Hepatocyte (in vitro differentiated cells): ENCODE measurements around the gene TMEM14B. TPM values are rescaled to one million over a fixed set of nuclear protein-coding genes. Genes with fewer than 3 reads are reported as not detected.

Source experiments
- DNase-seq: peaks from one replicate; pipeline ENCODE4 v3.0.0-alpha.2; 2016; ENCODE audit warnings: low spot score
- H2AFZ ChIP-seq: fragments of 200-600 bp; sonication (generic); 2 replicates; pipeline ENCODE4 v1.6.0; 2016; ENCODE audit warnings: antibody characterized with exemption, mild to moderate bottlenecking
- H3K27ac ChIP-seq: fragments of 200-600 bp; sonication (generic); 2 replicates; pipeline ENCODE4 v1.5.1; 2016; ENCODE audit warnings: mild to moderate bottlenecking
- H3K27me3 ChIP-seq: fragments of 200-600 bp; sonication (generic); 2 replicates; pipeline ENCODE4 v1.6.1; 2016
- H3K36me3 ChIP-seq: fragments of 200-600 bp; sonication (generic); replicated peaks from 2 replicates; pipeline ENCODE4 v1.5.1; 2016; ENCODE audit warnings: low read depth; ENCODE audit not compliant: insufficient read depth
- H3K4me1 ChIP-seq: fragments of 200-600 bp; sonication (generic); 2 replicates; pipeline ENCODE4 v1.5.1; 2016; ENCODE audit warnings: mild to moderate bottlenecking, moderate library complexity; ENCODE audit not compliant: insufficient read depth
- H3K4me2 ChIP-seq: fragments of 200-600 bp; sonication (generic); 2 replicates; pipeline ENCODE4 v1.6.0; 2016
- H3K4me3 ChIP-seq: fragments of 200-600 bp; sonication (generic); 2 replicates; pipeline ENCODE4 v1.5.1; 2016; ENCODE audit warnings: mild to moderate bottlenecking
- H3K79me2 ChIP-seq: fragments of 200-600 bp; sonication (generic); 2 replicates; pipeline ENCODE4 v1.6.0; 2017; ENCODE audit warnings: mild to moderate bottlenecking
- H3K9me2 ChIP-seq: fragments of 200-600 bp; sonication (generic); replicated peaks from 2 replicates; pipeline ENCODE4 v1.6.0; 2017; ENCODE audit warnings: mild to moderate bottlenecking; ENCODE audit not compliant: insufficient read depth
- H3K9me3 ChIP-seq: fragments of 200-600 bp; sonication (generic); 2 replicates; pipeline ENCODE4 v1.5.1; 2016; ENCODE audit warnings: low read depth, mild to moderate bottlenecking
- H4K20me1 ChIP-seq: fragments of 200-600 bp; sonication (generic); 2 replicates; pipeline ENCODE4 v1.6.0; 2016; ENCODE audit warnings: mild to moderate bottlenecking; ENCODE audit not compliant: insufficient read depth, poor library complexity, severe bottlenecking
- EZH2 ChIP-seq: fragments of 200-600 bp; sonication (generic); IDR thresholded peaks from 2 replicates; pipeline ENCODE4 v1.6.1; 2016; ENCODE audit warnings: antibody characterized with exemption, mild to moderate bottlenecking, borderline replicate concordance
- EZH2phosphoT487 ChIP-seq: fragments of 200-600 bp; sonication (generic); IDR thresholded peaks from one replicate; pipeline ENCODE4 v1.6.1; 2018; ENCODE audit warnings: antibody characterized with exemption, mild to moderate bottlenecking, low read depth, moderate library complexity; ENCODE audit not compliant: unreplicated experiment, severe bottlenecking
- WGBS: methylation state at CpG from one replicate; pipeline ENCODE4 v1.1.6; 2016; ENCODE audit warnings: low lambda C conversion rate; ENCODE audit errors: missing lambda C conversion rate; 5-methylcytosine and 5-hydroxymethylcytosine counted together
- polyA plus RNA-seq: library from polyadenylated mRNA; unstranded; fragments of >200 nt; fragmentation: Nextera tagmentation; extraction: Ambion mirVana; gene quantifications from 2 replicates; pipeline ENCODE4 v1.2.1, GENCODE V29; 2016
- small RNA-seq: library from RNA; depleted of rRNA; stranded (forward); fragments of <200 nt; gene quantifications from one replicate; pipeline ENCODE3, GENCODE V24; 2014
- total RNA-seq: library from RNA; depleted of rRNA; stranded (reverse); fragments of >200 nt; gene quantifications from 2 replicates; pipeline ENCODE4 v1.2.3, GENCODE V29; 2014
- TF ChIP-seq, protein P1 (sequence below): fragments of 200-600 bp; sonication (generic); IDR thresholded peaks from 2 replicates; pipeline ENCODE4 v1.5.1; 2016; ENCODE audit warnings: antibody characterized with exemption, mild to moderate bottlenecking; ENCODE audit not compliant: poor library complexity

The TMEM14B gene
- total and polyA plus RNA-seq, 2 experiments from 2014 or later = 63.9 to 108 TPM

DNA sequence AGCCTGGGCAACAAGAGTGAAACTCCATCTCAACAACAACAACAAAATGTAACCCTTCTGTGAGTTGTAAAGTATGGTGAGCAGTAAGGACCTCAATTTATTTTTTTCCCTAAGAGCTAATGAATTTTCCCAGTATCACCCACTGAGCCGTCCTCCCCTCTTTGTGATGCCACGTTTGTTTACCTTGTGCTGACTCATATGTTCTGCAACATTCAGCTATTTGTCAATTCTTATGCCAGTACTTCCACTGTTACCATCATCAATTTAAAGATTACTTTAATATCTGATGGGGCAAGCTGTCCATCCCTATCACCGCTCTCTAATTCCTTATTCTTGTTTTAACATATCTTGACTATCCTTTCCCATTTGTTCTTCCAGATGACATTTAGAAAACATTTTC is 53.2 kb downstream of the TMEM14B start:
- H3K27me3 ChIP-seq = no peaks in the 10 kb centered on the region
- H2AFZ ChIP-seq = no peak overlapping the region
- 77% methylated on average over 3 of the region's 3 CpGs for WGBS
- H3K4me2 ChIP-seq = no peak overlapping the region
- H4K20me1 ChIP-seq = no peaks in the 10 kb centered on the region
- no peak overlapping the region for H3K27ac ChIP-seq
- H3K9me3 ChIP-seq = no peaks in the 10 kb centered on the region
- H3K79me2 ChIP-seq = no peaks in the 10 kb centered on the region
- no peaks in the 10 kb centered on the region for H3K36me3 ChIP-seq
- peak; percentile 18 for DNase-seq
- TF ChIP-seq EZH2 (no peak), EZH2phosphoT487 (no peak)
- TF ChIP-seq, protein P1, sequence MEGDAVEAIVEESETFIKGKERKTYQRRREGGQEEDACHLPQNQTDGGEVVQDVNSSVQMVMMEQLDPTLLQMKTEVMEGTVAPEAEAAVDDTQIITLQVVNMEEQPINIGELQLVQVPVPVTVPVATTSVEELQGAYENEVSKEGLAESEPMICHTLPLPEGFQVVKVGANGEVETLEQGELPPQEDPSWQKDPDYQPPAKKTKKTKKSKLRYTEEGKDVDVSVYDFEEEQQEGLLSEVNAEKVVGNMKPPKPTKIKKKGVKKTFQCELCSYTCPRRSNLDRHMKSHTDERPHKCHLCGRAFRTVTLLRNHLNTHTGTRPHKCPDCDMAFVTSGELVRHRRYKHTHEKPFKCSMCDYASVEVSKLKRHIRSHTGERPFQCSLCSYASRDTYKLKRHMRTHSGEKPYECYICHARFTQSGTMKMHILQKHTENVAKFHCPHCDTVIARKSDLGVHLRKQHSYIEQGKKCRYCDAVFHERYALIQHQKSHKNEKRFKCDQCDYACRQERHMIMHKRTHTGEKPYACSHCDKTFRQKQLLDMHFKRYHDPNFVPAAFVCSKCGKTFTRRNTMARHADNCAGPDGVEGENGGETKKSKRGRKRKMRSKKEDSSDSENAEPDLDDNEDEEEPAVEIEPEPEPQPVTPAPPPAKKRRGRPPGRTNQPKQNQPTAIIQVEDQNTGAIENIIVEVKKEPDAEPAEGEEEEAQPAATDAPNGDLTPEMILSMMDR = no peak
- H3K9me2 ChIP-seq = no peaks in the 10 kb centered on the region
- H3K4me3 ChIP-seq = no peak overlapping the region
- H3K4me1 ChIP-seq = no peaks in the 10 kb centered on the region

DNA sequence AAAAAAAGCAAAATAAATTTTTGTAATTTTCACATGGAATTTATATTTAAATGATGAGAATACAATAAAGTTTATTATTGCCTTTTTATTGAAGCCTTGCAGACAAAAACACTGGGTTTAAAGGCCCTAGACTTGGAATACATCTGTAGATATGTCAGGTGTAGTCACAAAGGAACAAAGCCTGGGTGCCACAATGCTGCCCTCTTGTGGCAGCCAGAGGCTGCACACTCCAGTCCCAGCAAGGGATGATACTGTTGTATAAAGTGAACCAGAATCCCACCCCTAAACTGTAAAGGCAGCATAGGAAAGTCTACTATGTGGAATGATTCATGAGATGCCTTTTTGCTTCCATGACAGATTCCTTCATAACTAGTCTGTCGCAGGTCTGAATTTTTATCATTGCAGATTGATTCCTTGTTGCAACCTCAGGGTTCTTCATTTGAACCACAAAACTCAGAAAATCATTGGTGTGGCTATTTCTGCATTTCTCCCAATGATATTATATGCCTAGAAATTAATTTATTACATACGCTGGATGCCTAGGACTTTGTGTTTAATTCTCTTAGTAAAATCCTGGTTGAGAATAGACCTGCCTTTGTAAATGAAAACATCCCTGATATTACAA is 53.7 kb downstream of the TMEM14B start:
- WGBS = 33% methylated on average over 2 of the region's 2 CpGs
- no peaks in the 10 kb centered on the region for H3K9me3 ChIP-seq
- no peaks in the 10 kb centered on the region for H4K20me1 ChIP-seq

More for the DNA sequence above, 53.7 kb downstream of the TMEM14B start:
- Histone ChIP-seq H3K27ac (no peak overlapping the region), H3K36me3 (no peaks in the 10 kb centered on the region), H3K4me2 (no peak overlapping the region), H3K79me2 (no peaks in the 10 kb centered on the region), H3K9me2 (no peaks in the 10 kb centered on the region), H3K4me3 (no peak overlapping the region), H3K4me1 (no peaks in the 10 kb centered on the region), H3K27me3 (no peaks in the 10 kb centered on the region), H2AFZ (no peak overlapping the region)
- TF ChIP-seq, protein P1 = peak; percentile 96
- TF ChIP-seq EZH2phosphoT487 = no peak
- DNase-seq = peak; percentile 69

Small RNA genes within 50 kb of the gene (small RNA-seq; reads per million reads assigned to genes)
- not detected for gene RNA5SP203

Other genes starting within 250 kb of the TMEM14B start
- gene GCNT2, start 226.5 kb upstream of the TMEM14B start, total RNA-seq = 36.4 and 39.3 TPM in 2 replicates
- 16.3 and 25.9 TPM in 2 replicates for gene GCNT2, start 226.5 kb upstream of the TMEM14B start, polyA plus RNA-seq
- 1.2 and 13.1 TPM in 2 replicates for gene C6orf52, start 53.2 kb upstream of the TMEM14B start, total RNA-seq
- gene C6orf52, start 53.2 kb upstream of the TMEM14B start, polyA plus RNA-seq = 6.5 and 6.8 TPM in 2 replicates
- 14.0 and 16.0 TPM in 2 replicates for gene PAK1IP1, start 52.8 kb upstream of the TMEM14B start, total RNA-seq
- gene PAK1IP1, start 52.8 kb upstream of the TMEM14B start, polyA plus RNA-seq = 14.3 and 15.7 TPM in 2 replicates
- gene TMEM14C, start 24.7 kb upstream of the TMEM14B start, total RNA-seq = 155 and 181 TPM in 2 replicates
- gene TMEM14C, start 24.7 kb upstream of the TMEM14B start, polyA plus RNA-seq = 170 and 176 TPM in 2 replicates
- 0.04 TPM in 1 of 2 replicates, not detected in the other for gene MAK, start 90.7 kb downstream of the TMEM14B start, total RNA-seq
- 0.05 and 0.34 TPM in 2 replicates for gene MAK, start 90.7 kb downstream of the TMEM14B start, polyA plus RNA-seq
- gene GCM2, start 134.2 kb downstream of the TMEM14B start, total RNA-seq = not detected in 2 replicates
- gene GCM2, start 134.2 kb downstream of the TMEM14B start, polyA plus RNA-seq = 0.17 TPM in 1 of 2 replicates, not detected in the other
- gene SYCP2L, start 139.2 kb downstream of the TMEM14B start, total RNA-seq = 1.00 and 1.1 TPM in 2 replicates
- 0.37 and 1.3 TPM in 2 replicates for gene SYCP2L, start 139.2 kb downstream of the TMEM14B start, polyA plus RNA-seq